MM.1S (cell line): ENCODE measurements around the gene PDCD1.

Experiments used
- CTCF ChIP-seq: fragments of 300-600 bp; sonication (generic); IDR thresholded peaks from 2 replicates; pipeline ENCODE4 v1.5.1; 2016; ENCODE audit warnings: antibody characterized with exemption, low read length, mixed read lengths
- EZH2 ChIP-seq: fragments of 300-600 bp; sonication (generic); optimal IDR thresholded peaks from 2 replicates; pipeline ENCODE3; 2017; ENCODE audit warnings: low read depth, mild to moderate bottlenecking, antibody characterized with exemption, low read length, mixed read lengths

- TF ChIP-seq EZH2 = no peak
- no peak for TF ChIP-seq CTCF
Measured at GRCh38 chr2:241812730-241813643, 45.7 kb downstream of the PDCD1 start.
